Activated CD4-positive, alpha-beta T cell treated with anti-CD3 and anti-CD28 coated beads, Interleukin-2, amount 50 U/mL, for 16 hours (primary cell): ENCODE measurements around the gene SCART1.
A peak's percentile ranks its signal among the peaks of the same experiment; 100 is the strongest.
"Not testable (repeated sequence)": the region's sequence is repeated elsewhere in the genome, so short reads cannot be mapped to it uniquely, and the experiment has no call there.

Experiments
- DNase-seq: peaks from one replicate; pipeline ENCODE4 v3.0.0-alpha.2; 2020

The SCART1 gene

GRCh38 chr10:133438711-133439273, 15.0 kb upstream of the SCART1 start:
- peak; percentile 55 for DNase-seq

- no peak for DNase-seq
These were observed 14.0 kb upstream of the SCART1 start for GRCh38 chr10:133439517-133440461.

GRCh38 chr10:133440633-133441285, 13.0 kb upstream of the SCART1 start:
- DNase-seq: no peak

- not testable (repeated sequence) for DNase-seq
These were observed 12.4 kb upstream of the SCART1 start for GRCh38 chr10:133441356-133441755.

- no peak for DNase-seq
These were observed 12.0 kb upstream of the SCART1 start for GRCh38 chr10:133441780-133442179.

- DNase-seq: peak; percentile 52
These were observed 11.4 kb upstream of the SCART1 start for GRCh38 chr10:133442191-133442966.

GRCh38 chr10:133442967-133443924, 10.5 kb upstream of the SCART1 start:
- DNase-seq: no peak

GRCh38 chr10:133444342-133445267, 9.1 kb upstream of the SCART1 start:
- no peak for DNase-seq

- no peak for DNase-seq
These were observed 8.4 kb upstream of the SCART1 start for GRCh38 chr10:133445268-133445732.

- DNase-seq: no peak
These were observed 7.7 kb upstream of the SCART1 start for GRCh38 chr10:133445751-133446708.

GRCh38 chr10:133446979-133447378, 6.8 kb upstream of the SCART1 start:
- DNase-seq: no peak

GRCh38 chr10:133448120-133448519, 5.6 kb upstream of the SCART1 start:
- no peak for DNase-seq

GRCh38 chr10:133451346-133451745, 2.4 kb upstream of the SCART1 start:
- DNase-seq: no peak

- DNase-seq: no peak
These were observed 1.3 kb upstream of the SCART1 start for GRCh38 chr10:133452453-133452852.

GRCh38 chr10:133454204-133454893, 604 bp downstream of the SCART1 start:
- DNase-seq: no peak

GRCh38 chr10:133455196-133455595, 1.5 kb downstream of the SCART1 start:
- DNase-seq: no peak

GRCh38 chr10:133455611-133456031, 1.9 kb downstream of the SCART1 start:
- DNase-seq: no peak
